ENCODE results near the gene NOL9. TPM values are rescaled to one million over a fixed set of nuclear protein-coding genes. Genes with fewer than 3 reads are reported as not detected.

Gene NOL9
- total RNA-seq, 3 donors from 2014 or later: 20.0 to 28.3 (median 21.1) TPM

DNA sequence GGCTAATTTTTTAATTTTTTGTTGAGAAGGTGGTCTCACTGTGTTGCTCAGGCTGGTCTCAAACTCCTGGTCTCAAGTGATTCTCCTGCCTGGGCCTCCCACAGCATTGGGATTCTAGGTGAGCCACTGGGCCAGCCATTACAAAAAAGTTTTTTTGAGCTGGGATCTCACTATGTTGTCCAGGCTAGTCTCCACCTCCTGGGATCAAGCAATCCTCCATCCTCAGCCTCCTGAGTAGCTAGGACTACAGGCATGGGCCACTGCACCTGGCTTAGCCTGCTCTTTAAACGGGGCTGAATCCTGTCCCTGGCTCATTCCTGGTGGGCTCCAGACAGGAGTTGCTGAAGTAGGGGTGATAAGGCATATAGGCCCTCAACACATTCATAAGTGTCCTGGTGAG lies 3.3 kb upstream of the NOL9 start:
- intact Hi-C loops (cut with DNase I, micrococcal nuclease): no loop called here
- no peak for DNase-seq

DNA sequence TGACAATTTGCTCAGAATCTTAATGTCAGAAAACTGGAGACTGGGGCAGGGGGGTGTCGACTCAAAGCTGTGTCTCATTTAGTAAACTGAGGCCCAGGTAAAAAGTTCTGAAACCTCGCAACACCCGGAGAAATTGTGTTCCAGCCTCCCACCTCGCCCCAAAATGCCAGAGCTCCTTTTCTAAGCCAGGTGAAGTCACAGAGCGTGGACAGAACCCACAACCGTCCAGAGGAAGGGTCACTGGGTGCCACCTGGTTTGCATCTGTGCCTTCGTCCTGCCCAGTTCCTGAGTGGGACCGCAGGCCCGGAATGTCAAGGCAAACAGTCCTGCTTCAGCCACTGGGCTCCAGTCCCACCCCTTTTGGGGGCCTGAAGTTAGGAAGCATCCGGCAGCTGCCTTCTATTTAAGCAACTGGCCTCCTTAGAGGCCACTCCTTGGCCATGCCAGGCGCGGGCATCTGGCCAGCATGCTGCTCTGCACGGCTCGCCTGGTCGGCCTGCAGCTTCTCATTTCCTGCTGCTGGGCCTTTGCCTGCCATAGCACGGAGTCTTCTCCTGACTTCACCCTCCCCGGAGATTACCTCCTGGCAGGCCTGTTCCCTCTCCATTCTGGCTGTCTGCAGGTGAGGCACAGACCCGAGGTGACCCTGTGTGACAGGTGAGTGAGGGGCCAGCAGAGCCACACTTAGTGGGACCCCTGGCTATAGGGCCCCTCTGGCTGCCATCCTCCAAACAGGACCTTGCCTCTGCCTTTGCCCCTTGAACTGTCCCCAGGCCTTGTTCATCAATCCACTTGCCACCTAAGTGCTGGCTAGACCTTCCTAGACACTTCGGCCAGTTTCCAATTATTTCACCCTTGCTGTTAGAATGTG lies 830 bp upstream of the NOL9 start, which contains the start of gene TAS1R1:
TAS1R1 (plus strand) TSS at position 401 of the 872 bp plus-strand sequence; CDS start at position 468, 67 bp downstream.
- Histone ChIP-seq H3K4me3 (peak within 1 kb of the TSS; percentile 90), H3K4me1 (ENCODE audit: low read depth) (peaks cover 15% of the 10 kb centered on the region), H3K36me3 (ENCODE audit: low read depth) (no peaks in the 10 kb centered on the region), H3K9me3 (no peaks in the 10 kb centered on the region)
- intact Hi-C loops (cut with DNase I, micrococcal nuclease): no loop called here
- ATAC-seq (no peak), DNase-seq (peak in 2 of 3 donors; percentile 37 to 57)
- TF ChIP-seq, protein P1, sequence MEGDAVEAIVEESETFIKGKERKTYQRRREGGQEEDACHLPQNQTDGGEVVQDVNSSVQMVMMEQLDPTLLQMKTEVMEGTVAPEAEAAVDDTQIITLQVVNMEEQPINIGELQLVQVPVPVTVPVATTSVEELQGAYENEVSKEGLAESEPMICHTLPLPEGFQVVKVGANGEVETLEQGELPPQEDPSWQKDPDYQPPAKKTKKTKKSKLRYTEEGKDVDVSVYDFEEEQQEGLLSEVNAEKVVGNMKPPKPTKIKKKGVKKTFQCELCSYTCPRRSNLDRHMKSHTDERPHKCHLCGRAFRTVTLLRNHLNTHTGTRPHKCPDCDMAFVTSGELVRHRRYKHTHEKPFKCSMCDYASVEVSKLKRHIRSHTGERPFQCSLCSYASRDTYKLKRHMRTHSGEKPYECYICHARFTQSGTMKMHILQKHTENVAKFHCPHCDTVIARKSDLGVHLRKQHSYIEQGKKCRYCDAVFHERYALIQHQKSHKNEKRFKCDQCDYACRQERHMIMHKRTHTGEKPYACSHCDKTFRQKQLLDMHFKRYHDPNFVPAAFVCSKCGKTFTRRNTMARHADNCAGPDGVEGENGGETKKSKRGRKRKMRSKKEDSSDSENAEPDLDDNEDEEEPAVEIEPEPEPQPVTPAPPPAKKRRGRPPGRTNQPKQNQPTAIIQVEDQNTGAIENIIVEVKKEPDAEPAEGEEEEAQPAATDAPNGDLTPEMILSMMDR (IDR thresholded peaks at IDR 0.05): no peak

More for the DNA sequence above, 3.3 kb upstream of the NOL9 start:
- no peak for ATAC-seq
- TF ChIP-seq, protein P1 (IDR thresholded peaks at IDR 0.05): no peak
- Histone ChIP-seq H3K4me1 (ENCODE audit: low read depth) (peaks cover 11% of the 10 kb centered on the region), H3K36me3 (ENCODE audit: low read depth) (no peaks in the 10 kb centered on the region), H3K9me3 (no peaks in the 10 kb centered on the region), H3K4me3 (no peak overlapping the region)

DNA sequence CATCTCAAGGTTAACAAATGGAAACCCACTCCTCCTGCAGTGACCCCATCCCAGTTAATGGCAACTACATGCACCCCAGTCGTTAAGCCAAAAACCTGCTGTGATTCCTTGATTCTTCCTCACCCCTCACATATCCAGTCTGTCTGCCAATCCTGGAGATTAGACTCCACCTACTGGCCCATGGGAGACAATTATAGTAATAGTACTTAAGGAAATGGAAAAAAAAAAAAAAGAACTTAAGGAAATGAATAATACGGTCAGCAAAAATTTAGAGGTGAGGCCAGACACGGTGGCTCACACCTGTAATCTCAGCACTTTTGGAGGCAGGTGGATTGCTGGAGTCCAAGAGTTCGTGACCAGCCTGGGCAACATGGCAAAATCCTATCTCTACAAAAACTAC lies 7.0 kb downstream of the NOL9 start:
- Histone ChIP-seq H3K4me3 (no peak overlapping the region), H3K36me3 (ENCODE audit: low read depth) (no peaks in the 10 kb centered on the region), H3K9me3 (no peaks in the 10 kb centered on the region), H3K4me1 (ENCODE audit: low read depth) (peaks cover 4% of the 10 kb centered on the region)
- intact Hi-C loops (cut with DNase I, micrococcal nuclease): no loop called here
- ATAC-seq: no peak
- DNase-seq: no peak
- TF ChIP-seq, protein P1 (IDR thresholded peaks at IDR 0.05): no peak

DNA sequence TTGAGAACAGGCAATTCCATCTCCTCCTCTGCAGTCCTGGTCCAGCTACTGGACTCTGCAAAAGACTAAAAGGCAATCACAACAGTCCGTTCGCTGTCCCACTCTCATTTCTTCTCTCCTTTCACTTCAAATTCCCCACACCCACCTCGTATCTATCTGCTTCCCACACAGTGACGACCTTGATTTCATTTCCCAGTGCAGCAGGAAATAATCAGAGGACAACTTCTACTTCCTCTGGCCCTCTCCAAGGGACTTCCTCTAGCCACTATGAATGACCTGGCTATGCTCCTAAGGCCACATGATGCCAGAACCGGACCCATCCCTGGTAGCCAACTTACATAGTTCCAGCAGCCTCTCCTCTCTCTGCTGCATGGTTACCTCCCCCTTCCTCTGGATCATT lies 8.0 kb downstream of the NOL9 start:
- Histone ChIP-seq H3K9me3 (no peaks in the 10 kb centered on the region), H3K4me1 (ENCODE audit: low read depth) (no peaks in the 10 kb centered on the region), H3K36me3 (ENCODE audit: low read depth) (no peaks in the 10 kb centered on the region), H3K4me3 (no peak overlapping the region)
- intact Hi-C loops (cut with DNase I, micrococcal nuclease): no loop called here
- ATAC-seq: no peak
- TF ChIP-seq, protein P1 (IDR thresholded peaks at IDR 0.05): no peak
- DNase-seq: no peak

DNA sequence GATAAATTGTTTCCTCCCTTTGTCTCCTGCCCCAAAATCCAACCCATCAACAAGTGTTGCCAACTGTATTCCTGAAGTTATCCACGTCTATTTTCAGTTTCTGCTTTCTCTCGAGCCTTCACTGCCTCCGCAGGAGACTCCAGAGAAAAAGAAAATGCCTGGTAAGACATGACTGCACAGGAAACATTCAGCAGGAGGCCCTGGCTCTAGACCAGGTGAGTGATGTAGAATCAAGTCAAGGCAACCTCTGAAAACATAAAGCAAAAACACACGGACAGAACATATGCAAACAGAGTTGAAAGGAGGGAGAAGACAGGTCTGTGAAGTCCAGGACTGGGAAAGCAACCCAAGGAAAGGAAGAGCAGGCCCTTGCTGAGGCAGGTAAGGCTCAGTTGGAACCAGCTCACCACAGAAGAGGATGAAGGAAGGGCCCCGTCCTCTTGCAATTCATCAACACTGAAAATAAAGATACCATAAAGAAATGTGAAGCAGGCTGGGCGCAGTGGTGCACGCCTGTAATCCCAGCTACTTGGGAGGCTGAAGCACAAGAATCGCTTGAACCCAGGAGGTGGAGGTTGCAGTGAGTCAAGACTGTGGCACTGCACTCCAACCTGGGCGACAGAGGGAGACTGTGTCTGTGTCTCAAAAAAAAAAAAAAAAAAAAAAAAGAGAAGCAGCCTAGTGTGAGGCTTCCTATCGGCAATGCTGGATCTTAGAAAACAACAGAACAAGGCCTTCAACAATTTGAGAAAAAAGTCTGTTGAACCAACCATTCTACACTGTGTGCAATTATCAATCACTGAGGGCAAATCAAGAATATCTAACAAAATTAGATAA lies 8.8 kb downstream of the NOL9 start:
- TF ChIP-seq, protein P1 (IDR thresholded peaks at IDR 0.05): no peak
- no peak for DNase-seq
- no peaks in the 10 kb centered on the region for H3K4me1 ChIP-seq (ENCODE audit: low read depth)
- intact Hi-C loops (cut with DNase I, micrococcal nuclease): no loop called here
- H3K9me3 ChIP-seq: no peaks in the 10 kb centered on the region
- no peak for ATAC-seq
- H3K4me3 ChIP-seq: no peak overlapping the region
- H3K36me3 ChIP-seq (ENCODE audit: low read depth): no peaks in the 10 kb centered on the region

Measured in mucosa of descending colon (tissue), 3 donors.